Stimulated activated memory B cell treated with anti-CD40 and anti-IgM and Interleukin-4, amounts not matched to agents 10 μg/mL and 1 μg/mL and 100 μg/mL, for 72 hours (primary cell): ENCODE measurements around the gene SRRD.
A peak's percentile ranks its signal among the peaks of the same experiment; 100 is the strongest.

Experiments
- ATAC-seq: fragments of 150-1000 bp; cut with Tn5 transposase; 2 replicates; pipeline ENCODE4 v1.10.0; 2021
- H3K27ac Mint-ChIP-seq: one replicate; pipeline ENCODE4 v1.8.0; 2022; ENCODE audit warnings: mild to moderate bottlenecking, mixed read lengths
- H3K27me3 Mint-ChIP-seq: one replicate; pipeline ENCODE4 v1.8.0; 2022; ENCODE audit warnings: mixed read lengths
- H3K36me3 Mint-ChIP-seq: one replicate; pipeline ENCODE4 v1.8.0; 2022; ENCODE audit warnings: mixed read lengths
- H3K4me1 Mint-ChIP-seq: one replicate; pipeline ENCODE4 v1.8.0; 2022; ENCODE audit warnings: mixed read lengths
- H3K4me3 Mint-ChIP-seq: one replicate; pipeline ENCODE4 v1.8.0; 2022; ENCODE audit warnings: mild to moderate bottlenecking, moderate library complexity, mixed read lengths
- H3K9me3 Mint-ChIP-seq: one replicate; pipeline ENCODE4 v1.8.0; 2022; ENCODE audit warnings: mixed read lengths

The SRRD gene

DNA sequence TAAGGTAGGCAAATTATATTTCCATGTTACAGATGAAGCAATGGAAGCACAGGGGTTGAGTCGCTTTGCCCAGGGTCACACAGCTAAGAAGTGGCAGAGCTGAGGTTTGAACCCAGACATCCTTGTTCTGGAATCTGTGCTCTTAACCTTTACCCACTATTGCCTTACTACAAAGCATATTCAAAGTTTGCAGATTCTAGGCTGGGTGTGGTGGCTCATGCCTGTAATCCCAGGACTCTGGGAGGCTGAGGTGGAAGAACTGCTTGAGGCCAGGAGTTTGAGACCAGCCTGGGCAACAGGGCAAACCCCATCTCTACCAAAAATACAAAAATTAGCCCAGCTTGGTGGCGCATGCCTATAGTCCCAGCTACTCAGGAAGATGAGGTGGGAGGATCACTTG lies 56.4 kb downstream of the SRRD start:
- H3K9me3 Mint-ChIP-seq: no peaks in the 10 kb centered on the region
- H3K4me3 Mint-ChIP-seq: no peak overlapping the region
- no peak for ATAC-seq
- H3K27me3 Mint-ChIP-seq: no peaks in the 10 kb centered on the region
- peaks cover 23% of the 10 kb centered on the region for H3K36me3 Mint-ChIP-seq
- peaks cover 34% of the 10 kb centered on the region for H3K4me1 Mint-ChIP-seq
- H3K27ac Mint-ChIP-seq: no peak overlapping the region

GRCh38 chr22:26541167-26541819 lies 57.6 kb downstream of the SRRD start:
- H3K9me3 Mint-ChIP-seq: no peaks in the 10 kb centered on the region

DNA sequence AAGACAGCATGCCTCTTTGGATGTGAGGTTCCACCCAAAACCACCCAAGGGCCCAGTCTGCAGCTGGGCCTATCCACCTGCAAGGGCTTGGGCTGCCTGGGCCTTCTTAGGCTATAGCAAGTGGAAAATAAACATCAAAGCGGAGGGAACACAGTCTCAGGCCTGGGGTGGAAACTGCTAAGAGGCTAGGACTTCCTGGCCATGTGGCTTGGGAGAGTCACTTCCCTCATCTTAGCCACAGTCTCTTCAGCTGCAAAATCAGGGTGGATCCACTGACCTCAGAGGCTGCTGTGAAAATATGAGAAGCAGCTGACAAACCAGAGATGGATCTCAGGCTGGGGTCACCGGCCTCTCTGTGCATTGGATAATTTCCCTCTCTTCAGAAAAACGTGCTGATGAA lies 59.2 kb downstream of the SRRD start:
- Mint-ChIP-seq H3K4me3 (no peak overlapping the region), H3K4me1 (peaks cover 30% of the 10 kb centered on the region), H3K27me3 (no peaks in the 10 kb centered on the region), H3K27ac (peak overlapping the region; percentile 58), H3K36me3 (peaks cover 29% of the 10 kb centered on the region), H3K9me3 (no peaks in the 10 kb centered on the region)
- no peak for ATAC-seq

More at GRCh38 chr22:26541167-26541819, 57.6 kb downstream of the SRRD start:
- no peak for ATAC-seq
- Mint-ChIP-seq H3K4me1 (peaks cover 27% of the 10 kb centered on the region), H3K27ac (no peak overlapping the region), H3K36me3 (peaks cover 28% of the 10 kb centered on the region), H3K4me3 (no peak overlapping the region), H3K27me3 (no peaks in the 10 kb centered on the region)
